Mammary epithelial cell (primary cell): ENCODE data around the gene EEF1A2.

Experiments
- EZH2 ChIP-seq: IDR thresholded peaks from 2 replicates; pipeline ENCODE4 v1.6.1; 2012; ENCODE audit warnings: low read length, inconsistent platforms, borderline replicate concordance
- TF ChIP-seq, protein P1 (sequence below), 2 donors: IDR thresholded peaks in 1 of 2; conservative IDR thresholded peaks in 1 of 2; 2 replicates each; pipeline ENCODE4 v1.5.1; 2011 to 2012; ENCODE audit warnings: inconsistent platforms in 2 of 2, low read length in 2 of 2, mild to moderate bottlenecking in 2 of 2, control low read depth in 1 of 2, low read depth in 1 of 2; ENCODE audit not compliant: insufficient read depth in 1 of 2; ENCODE audit errors: extremely low read depth in 1 of 2

DNA sequence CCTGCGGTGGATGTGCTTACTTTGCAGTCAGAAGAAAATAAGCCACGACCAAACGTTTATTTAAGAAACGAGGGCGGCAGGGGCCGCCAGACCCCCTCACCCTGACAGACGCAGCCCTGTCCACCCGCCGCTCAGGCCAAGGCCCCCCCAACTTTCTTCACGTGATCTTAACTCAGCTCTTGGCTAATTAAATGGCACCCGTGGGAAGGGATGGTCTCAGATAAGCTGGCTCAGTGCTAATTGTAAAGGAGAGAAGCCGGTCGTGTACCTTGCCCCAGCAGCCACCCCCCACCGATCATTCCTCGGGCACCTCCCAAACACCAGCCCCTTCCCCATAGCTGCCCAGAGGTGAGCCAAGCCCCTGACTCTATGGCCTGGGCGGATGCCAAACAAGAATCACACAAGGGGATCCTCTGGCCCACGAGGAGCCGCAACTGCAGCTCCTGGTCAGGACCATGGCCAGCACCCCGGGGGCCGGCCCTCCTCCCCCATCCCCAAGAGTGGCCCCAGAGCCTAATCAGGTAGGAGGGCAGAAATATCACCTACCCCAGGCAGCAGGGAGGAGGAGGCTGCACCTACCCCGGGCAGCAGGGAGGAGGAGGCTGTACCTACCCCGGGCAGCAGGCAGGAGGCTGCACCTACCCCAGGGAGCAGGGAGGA lies 37.6 kb downstream of the EEF1A2 start:
- TF ChIP-seq, protein P1, sequence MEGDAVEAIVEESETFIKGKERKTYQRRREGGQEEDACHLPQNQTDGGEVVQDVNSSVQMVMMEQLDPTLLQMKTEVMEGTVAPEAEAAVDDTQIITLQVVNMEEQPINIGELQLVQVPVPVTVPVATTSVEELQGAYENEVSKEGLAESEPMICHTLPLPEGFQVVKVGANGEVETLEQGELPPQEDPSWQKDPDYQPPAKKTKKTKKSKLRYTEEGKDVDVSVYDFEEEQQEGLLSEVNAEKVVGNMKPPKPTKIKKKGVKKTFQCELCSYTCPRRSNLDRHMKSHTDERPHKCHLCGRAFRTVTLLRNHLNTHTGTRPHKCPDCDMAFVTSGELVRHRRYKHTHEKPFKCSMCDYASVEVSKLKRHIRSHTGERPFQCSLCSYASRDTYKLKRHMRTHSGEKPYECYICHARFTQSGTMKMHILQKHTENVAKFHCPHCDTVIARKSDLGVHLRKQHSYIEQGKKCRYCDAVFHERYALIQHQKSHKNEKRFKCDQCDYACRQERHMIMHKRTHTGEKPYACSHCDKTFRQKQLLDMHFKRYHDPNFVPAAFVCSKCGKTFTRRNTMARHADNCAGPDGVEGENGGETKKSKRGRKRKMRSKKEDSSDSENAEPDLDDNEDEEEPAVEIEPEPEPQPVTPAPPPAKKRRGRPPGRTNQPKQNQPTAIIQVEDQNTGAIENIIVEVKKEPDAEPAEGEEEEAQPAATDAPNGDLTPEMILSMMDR (conservative IDR thresholded peaks at IDR 0.05 in 1 of 2, IDR thresholded peaks at IDR 0.05 in 1 of 2; ENCODE audit: extremely low read depth in 1 of 2, insufficient read depth in 1 of 2, low read depth in 1 of 2, low read length in 2 of 2): no peak
- no peak for TF ChIP-seq EZH2
